Keratinocyte (primary cell): ENCODE data around the gene IDH3A. TPM values are rescaled to one million over a fixed set of nuclear protein-coding genes. Genes with fewer than 3 reads are reported as not detected.

ENCODE experiments used
- DNase-seq: peaks from one replicate; pipeline ENCODE4 v3.0.0-alpha.2; 2011; ENCODE audit warnings: low read depth, missing footprints, low spot score
- FAIRE-seq: peaks from 2 replicates; lab custom pipeline; 2011; peaks lifted over from hg19 to GRCh38; lab: Jason Lieb, UNC
- H2AFZ ChIP-seq: 2 replicates; pipeline ENCODE4 v1.6.0; 2012; ENCODE audit warnings: low read length, control low read depth, inconsistent platforms; ENCODE audit not compliant: control insufficient read depth
- H3K27ac ChIP-seq: 2 replicates; pipeline ENCODE4 v1.5.1; 2011; ENCODE audit warnings: low read length; ENCODE audit not compliant: control insufficient read depth, insufficient read depth
- H3K27me3 ChIP-seq: 3 replicates; pipeline ENCODE4 v1.6.0; 2011; ENCODE audit warnings: low read length; ENCODE audit not compliant: control insufficient read depth, insufficient read depth; ENCODE audit errors: extremely low read depth
- H3K36me3 ChIP-seq, 2 experiments: 2 replicates in 1 of 2; 3 replicates in 1 of 2; pipeline ENCODE4 v1.5.1; 2011; ENCODE audit warnings: low read length in 2 of 2, mild to moderate bottlenecking in 1 of 2; ENCODE audit not compliant: control insufficient read depth in 2 of 2, insufficient read depth in 2 of 2; ENCODE audit errors: extremely low read depth in 1 of 2
- H3K4me1 ChIP-seq: 3 replicates; pipeline ENCODE4 v1.5.1; 2011; ENCODE audit warnings: low read length; ENCODE audit not compliant: control insufficient read depth, insufficient read depth; ENCODE audit errors: extremely low read depth
- H3K4me2 ChIP-seq: 3 replicates; pipeline ENCODE4 v1.6.0; 2011; ENCODE audit warnings: low read depth, low read length; ENCODE audit not compliant: control insufficient read depth, insufficient read depth; ENCODE audit errors: extremely low read depth
- H3K4me3 ChIP-seq, 3 experiments: fragments of 200-600 bp in 1 of 3; sonication (generic) in 1 of 3; 2 replicates in 2 of 3; 3 replicates in 1 of 3; pipeline ENCODE4 v1.5.1; 2011 to 2016; ENCODE audit warnings: low read length in 3 of 3, mild to moderate bottlenecking in 3 of 3, control low read depth in 2 of 3, inconsistent platforms in 1 of 3, low read depth in 1 of 3, mixed read lengths in 1 of 3, mixed run types in 1 of 3, moderate library complexity in 1 of 3; ENCODE audit not compliant: control insufficient read depth in 2 of 3, insufficient read depth in 2 of 3; ENCODE audit errors: extremely low read depth in 1 of 3
- H3K79me2 ChIP-seq: 2 replicates; pipeline ENCODE4 v1.6.0; 2012; ENCODE audit warnings: low read length; ENCODE audit not compliant: control insufficient read depth, insufficient read depth
- H3K9ac ChIP-seq: 3 replicates; pipeline ENCODE4 v1.6.0; 2011; ENCODE audit warnings: low read length; ENCODE audit not compliant: control insufficient read depth, insufficient read depth; ENCODE audit errors: extremely low read depth
- H3K9me1 ChIP-seq: 3 replicates; pipeline ENCODE4 v1.6.0; 2011; ENCODE audit warnings: low read length; ENCODE audit not compliant: control insufficient read depth, insufficient read depth; ENCODE audit errors: extremely low read depth
- H3K9me3 ChIP-seq: 2 replicates; pipeline ENCODE4 v1.5.1; 2012; ENCODE audit warnings: low read depth, low read length; ENCODE audit not compliant: control insufficient read depth
- H4K20me1 ChIP-seq: 3 replicates; pipeline ENCODE4 v1.6.0; 2011; ENCODE audit warnings: low read length; ENCODE audit not compliant: control insufficient read depth, insufficient read depth; ENCODE audit errors: extremely low read depth
- CTCF ChIP-seq, 3 experiments: IDR thresholded peaks in 1 of 3; conservative IDR thresholded peaks in 1 of 3; optimal IDR thresholded peaks in 1 of 3; 2 replicates in 2 of 3; 3 replicates in 1 of 3; pipeline versions ENCODE3 to v1.5.1; 2011; ENCODE audit warnings: low read length in 3 of 3, mild to moderate bottlenecking in 3 of 3, moderate library complexity in 2 of 3, control low read depth in 1 of 3, inconsistent platforms in 1 of 3; ENCODE audit not compliant: insufficient read depth in 2 of 3; ENCODE audit errors: extremely low read depth in 1 of 3
- EZH2 ChIP-seq: IDR thresholded peaks from one replicate; pipeline ENCODE4 v1.6.1; 2012; ENCODE audit warnings: inconsistent platforms, mild to moderate bottlenecking, low read length, moderate library complexity
- dilution Hi-C: fragments of 300-500 bp; cut with MboI; formaldehyde crosslinking; loops from one replicate; pipeline ENCODE4 v1.7.0; 2020; ENCODE audit warnings: low sequenced_read_pairs; ENCODE audit not compliant: extremely low pct_ligation_motif_present
- polyA plus RNA-seq, 5 experiments: library from polyadenylated mRNA; depleted of rRNA in 3 of 5; stranded (reverse) in 3 of 5; stranded (forward) in 1 of 5; unstranded in 1 of 5; fragments of >200 nt; gene quantifications; 1 replicate in 1 of 5; 2 replicates in 3 of 5; 3 replicates in 1 of 5; pipeline versions ENCODE4 v1.2.1 to v1.2.3, GENCODE V29; 2011 to 2012; ENCODE audit warnings: missing spikeins in 2 of 5, low read depth in 1 of 5, low replicate concordance in 1 of 5

Gene IDH3A
- polyA plus RNA-seq, 1 donor (not counting 4 experiments of a cell fraction or from before 2014, with no cell fraction given) = 118 TPM

GRCh38 chr15:78104119-78104479, 45.1 kb upstream of the IDH3A start:
- H3K79me2 ChIP-seq = no peaks in the 10 kb centered on the region
- no peak for FAIRE-seq

GRCh38 chr15:78104566-78105475, 44.3 kb upstream of the IDH3A start:
- Histone ChIP-seq H3K79me2 (no peaks in the 10 kb centered on the region), H2AFZ (no peak overlapping the region), H3K36me3 (no peaks in the 10 kb centered on the region), H3K9me3 (no peaks in the 10 kb centered on the region), H3K4me3 (no peak overlapping the region), H3K27me3 (no peaks in the 10 kb centered on the region), H3K9ac (no peak overlapping the region), H3K4me2 (no peak overlapping the region), H4K20me1 (no peaks in the 10 kb centered on the region), H3K27ac (no peak overlapping the region), H3K9me1 (no peaks in the 10 kb centered on the region), H3K4me1 (no peaks in the 10 kb centered on the region)
- TF ChIP-seq EZH2 = no peak
- TF ChIP-seq CTCF (optimal IDR thresholded peaks at IDR 0.05 in 1 of 3, IDR thresholded peaks at IDR 0.05 in 1 of 3, conservative IDR thresholded peaks at IDR 0.05 in 1 of 3; ENCODE audit: extremely low read depth in 1 of 3, insufficient read depth in 2 of 3, low read length in 3 of 3) = no peak
- dilution Hi-C loops = no loop called here
- DNase-seq = no peak
- no peak for FAIRE-seq

More at GRCh38 chr15:78104119-78104479, 45.1 kb upstream of the IDH3A start:
- no peaks in the 10 kb centered on the region for H3K9me3 ChIP-seq
- no peaks in the 10 kb centered on the region for H3K9me1 ChIP-seq
- DNase-seq = no peak
- H4K20me1 ChIP-seq = no peaks in the 10 kb centered on the region
- no peak for TF ChIP-seq EZH2
- H3K4me2 ChIP-seq = no peak overlapping the region
- no peak overlapping the region for H3K9ac ChIP-seq
- no peaks in the 10 kb centered on the region for H3K36me3 ChIP-seq
- no peak overlapping the region for H3K4me3 ChIP-seq
- H2AFZ ChIP-seq = no peak overlapping the region
- H3K27me3 ChIP-seq = no peaks in the 10 kb centered on the region
- dilution Hi-C loops = no loop called here
- no peak overlapping the region for H3K27ac ChIP-seq
- H3K4me1 ChIP-seq = no peaks in the 10 kb centered on the region
